Activated CD4-positive, CD25-positive, alpha-beta regulatory T cell treated with anti-CD3 and anti-CD28 coated beads, Interleukin-2, amount 50 U/mL, for 24 hours (primary cell): ENCODE results near the gene PREX1.

Source experiments
- ATAC-seq, 2 donors: fragments of 150-1000 bp; cut with Tn5 transposase; one replicate each; pipeline ENCODE4 v1.10.0; 2021; ENCODE audit warnings: mild to moderate bottlenecking in 1 of 2, moderate library complexity in 1 of 2

Gene PREX1

DNA sequence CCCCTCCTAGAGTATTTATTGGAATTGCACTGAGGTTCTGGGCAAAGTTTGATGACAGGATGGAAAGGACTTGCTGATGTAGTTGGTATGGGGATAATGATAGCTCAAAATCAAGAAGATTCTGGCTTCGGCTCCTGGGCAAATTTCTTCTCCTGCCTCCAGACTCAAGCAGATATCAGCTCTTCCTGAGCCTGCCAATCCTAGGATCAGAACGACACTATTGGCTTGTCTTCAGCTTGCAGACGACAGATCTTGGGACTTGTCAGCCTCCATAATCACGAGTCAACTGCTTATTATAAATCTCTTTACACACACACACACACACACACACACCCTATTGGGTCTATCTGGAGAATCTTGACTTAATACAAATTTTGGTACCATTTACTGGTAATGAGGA is 131.1 kb downstream of the PREX1 start:
- no peak for ATAC-seq

DNA sequence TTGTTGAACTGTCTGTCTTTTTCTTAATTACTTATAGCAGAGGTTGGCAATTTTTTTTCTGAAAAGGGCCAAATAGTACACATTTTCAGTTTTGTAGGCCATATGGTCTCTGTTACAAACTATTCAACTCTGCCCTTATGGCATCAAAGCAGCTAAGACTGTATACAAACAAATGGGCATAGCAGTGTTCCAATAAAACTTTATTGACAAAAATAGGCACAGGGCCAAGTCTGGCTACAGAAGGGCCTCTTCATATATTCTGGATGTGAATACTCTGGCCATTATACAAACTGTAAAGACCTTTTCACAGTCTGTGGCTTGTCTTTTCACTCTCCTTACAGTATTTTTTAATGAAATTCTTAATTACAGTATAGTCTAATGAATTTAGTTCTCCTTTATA is 132.1 kb downstream of the PREX1 start:
- no peak for ATAC-seq

DNA sequence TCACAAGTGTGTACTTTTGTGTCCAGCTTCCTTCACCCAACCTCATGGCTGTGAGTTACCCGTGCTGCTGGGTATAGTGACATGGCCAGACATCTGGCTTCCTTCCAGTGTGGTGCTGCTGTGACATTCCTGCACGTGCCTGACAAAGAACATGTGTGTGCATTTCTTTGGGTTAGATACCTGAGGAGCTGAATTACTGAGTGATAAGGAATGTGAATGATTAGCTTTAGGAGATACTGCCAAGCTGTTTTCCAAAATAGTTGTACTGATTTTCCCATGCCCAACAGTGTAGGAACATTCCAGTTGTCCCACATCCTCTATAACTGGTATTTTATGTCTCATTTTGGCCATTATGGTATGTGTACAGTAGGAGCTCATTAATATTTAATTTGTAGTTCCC is 132.5 kb downstream of the PREX1 start:
- ATAC-seq: no peak

DNA sequence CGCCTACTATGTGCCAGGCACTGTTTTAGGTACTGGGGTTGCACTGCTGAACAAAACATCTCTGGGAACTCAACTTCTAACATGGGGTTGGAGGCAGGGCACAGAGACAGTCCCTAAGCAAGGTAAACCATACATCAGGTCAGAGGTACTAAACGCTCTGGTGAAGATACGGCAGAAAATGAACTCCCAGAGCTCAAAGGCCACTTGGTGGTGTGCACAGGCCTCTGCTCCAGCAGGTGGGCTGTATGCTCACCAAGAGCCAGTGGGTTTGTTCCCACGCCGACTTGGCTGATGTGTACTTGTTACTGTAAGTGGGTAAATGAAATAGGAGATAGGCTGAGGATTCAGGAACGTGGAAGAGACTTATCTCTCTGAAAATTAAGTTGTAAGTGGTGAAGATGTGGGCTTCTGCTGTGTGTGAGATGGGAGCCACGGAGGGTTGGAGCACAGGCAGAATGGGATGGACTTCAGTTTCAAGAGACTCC is 133.4 kb downstream of the PREX1 start:
- no peak for ATAC-seq

DNA sequence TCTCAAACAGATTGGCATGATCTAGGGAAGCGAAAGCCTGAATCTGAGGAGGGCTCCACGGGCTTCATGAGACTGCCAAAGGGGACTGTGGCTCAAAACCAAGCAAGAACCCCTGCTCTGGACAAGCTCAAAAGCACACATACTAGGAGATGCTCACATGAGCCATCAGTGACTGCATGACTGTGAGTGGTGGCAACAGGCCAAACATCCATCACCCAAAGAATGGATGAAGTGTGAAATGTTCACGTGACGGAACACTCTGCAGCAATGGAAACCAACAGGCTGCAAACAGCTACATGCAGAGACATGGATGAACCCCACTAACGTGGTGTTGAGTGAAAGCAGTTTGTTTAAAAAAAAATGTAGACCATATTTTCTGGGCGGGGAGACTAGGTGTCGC is 136.3 kb downstream of the PREX1 start:
- no peak for ATAC-seq

DNA sequence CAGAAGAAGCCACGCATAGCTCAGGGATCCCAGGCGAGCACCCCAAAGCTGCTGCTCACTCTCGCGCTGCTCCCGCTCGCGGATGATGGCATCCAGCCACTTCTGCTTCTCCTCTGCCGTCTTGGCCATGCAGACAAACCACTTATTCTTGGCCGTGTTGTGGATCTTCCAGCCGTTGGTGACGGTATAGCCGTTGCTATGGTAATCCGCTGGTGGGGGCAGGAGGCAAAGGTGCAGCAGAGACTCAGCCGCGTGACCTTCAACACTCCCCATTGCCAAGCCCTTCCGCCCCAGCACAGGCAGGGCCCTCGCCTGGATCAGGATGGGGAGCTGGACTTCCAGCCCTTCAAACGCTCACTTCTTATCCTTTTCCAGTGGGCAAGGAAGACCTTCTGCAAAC is 136.9 kb downstream of the PREX1 start:
- ATAC-seq: no peak

DNA sequence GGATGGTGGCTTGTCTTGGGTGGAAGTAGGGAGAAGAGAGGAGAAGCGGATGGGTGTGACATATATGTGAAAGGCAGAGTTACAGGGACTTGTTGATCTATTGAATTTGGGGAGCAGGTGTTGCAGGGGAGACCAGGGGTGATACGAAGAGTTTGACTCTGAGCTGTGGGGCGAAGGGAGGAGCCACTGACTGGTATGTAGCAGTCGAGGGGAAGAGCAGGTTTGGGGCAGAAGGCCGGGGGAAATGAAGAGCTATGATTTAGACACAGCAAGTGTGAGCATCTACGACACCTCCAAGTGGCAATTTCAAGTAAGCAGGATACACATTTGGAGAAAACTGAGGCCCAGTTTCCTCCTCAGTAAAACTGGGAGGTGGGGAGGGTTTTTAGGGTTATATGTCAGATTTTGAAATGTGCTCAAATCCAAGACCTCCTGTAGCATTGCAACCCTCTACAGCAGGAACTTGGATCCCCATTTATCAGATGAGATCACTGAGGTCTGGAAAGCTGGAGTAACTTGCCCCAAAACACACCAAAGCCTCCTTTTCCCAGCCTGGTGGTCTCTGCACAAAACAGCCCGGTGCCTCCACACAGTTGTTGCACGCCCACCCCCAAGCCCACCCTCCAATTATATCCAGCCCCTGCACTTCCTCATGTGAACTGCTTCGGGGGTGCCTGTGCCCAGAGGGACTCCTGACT is 137.8 kb downstream of the PREX1 start:
- ATAC-seq: no peak

DNA sequence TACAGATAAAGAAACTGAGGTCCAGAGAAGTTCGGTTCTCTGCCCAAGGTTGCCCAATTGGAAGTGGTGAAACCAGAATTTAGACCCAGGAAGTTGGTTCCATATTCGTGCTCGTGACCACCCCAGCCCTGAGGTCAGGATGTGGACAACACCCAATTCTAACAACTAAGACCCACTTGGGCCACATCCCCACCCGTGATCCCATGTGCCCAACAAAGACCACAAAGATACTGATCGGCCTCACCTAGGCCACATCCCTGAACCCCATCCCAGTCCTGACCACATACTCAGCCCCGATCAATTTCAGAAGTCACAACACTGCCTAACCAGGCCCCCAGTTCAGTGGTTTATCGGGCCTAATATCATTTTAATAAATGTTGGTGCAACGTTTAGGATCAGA is 138.4 kb downstream of the PREX1 start:
- ATAC-seq: no peak

DNA sequence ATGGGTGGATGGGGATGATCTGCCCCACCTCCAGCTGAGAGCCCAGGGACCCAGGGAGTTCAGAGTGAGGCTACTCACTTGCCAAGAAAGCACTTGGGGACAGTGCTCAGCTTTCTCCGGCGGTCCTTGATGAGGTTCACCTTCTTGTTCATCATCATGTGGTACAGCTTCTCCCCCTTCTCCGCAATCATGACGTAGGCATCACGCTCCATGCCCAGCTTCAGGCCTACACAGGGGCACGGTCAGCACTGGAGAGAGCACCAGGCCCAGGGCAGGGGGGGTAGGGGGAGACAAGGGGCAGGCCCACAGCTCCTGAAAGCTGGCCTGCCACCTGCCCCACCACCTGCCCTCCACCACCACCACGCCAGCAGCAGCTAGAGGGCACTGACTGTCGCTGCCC is 139.2 kb downstream of the PREX1 start:
- ATAC-seq: no peak

DNA sequence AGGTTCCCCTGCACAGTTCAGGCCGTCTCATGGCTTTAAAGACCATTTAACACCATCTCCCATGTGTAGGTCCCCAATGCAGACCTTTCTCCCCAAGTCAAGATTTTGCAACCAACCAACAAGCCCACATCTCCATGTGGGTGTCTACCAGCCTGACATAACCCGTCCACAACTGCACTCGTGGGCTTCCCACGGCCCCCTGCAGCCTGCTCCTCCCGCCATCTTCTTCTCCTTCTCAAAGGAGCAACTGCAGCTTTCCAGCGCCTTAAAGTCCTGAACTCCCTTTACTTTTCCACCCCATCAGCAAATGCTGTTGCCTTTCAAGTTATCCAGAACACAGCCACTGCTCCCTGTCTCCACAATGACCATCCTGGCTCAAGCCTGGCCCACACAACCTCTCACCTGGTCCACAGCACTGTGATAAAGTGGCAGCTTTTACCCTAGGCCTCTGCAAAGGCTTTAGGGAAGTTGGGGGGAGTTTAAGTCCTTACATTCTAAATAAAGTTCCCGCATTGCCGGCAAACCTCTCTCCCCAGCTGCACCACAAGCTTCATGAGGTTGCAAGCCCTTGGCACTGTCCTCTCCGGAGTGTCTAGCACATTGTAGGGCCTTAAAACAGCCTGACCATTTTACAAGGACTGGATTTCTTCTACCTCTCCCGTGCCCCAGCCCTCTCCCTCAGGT is 140.5 kb downstream of the PREX1 start:
- no peak for ATAC-seq

DNA sequence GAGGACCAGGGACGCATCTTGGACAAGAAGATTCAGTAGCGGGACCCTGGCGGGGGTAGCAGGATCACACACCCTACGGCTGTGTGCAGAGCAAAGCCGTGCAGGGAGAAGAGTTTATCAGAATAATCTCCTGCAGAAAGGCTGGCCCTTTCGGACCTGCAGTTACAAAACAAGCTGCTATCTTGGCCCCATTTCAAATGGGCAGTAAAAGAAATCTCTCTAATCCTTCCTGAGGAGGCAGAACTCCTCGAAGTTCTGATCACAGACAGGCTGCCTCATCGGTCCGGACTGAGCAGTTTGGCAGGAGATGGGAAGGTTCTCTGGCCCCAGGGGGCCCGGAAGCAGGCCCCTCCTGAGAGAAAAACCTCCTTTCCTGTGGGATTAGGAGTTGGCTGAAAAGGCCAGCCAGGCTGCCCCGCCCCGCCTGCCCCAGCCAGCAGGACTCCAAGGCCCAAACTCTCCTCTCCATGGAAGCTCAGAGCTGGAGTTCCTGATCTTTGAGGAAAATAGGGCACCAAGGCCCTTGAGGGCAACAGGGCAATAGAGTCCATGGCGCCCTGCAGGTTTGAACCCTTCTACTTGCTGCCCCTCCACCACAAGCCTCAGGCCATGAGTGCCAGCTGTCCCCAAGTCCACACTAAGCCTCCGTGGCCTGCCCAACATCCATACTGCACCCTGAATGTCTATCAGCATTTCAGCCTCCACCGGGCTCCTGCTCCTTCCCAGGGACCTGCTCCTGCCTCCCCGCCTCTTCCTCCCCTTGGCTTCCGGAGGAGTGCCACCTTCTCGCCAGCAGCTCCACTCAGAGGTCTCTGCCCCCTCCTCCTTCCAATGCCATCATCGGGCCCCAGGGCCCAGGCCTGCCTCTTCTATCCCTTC is 141.3 kb downstream of the PREX1 start:
- ATAC-seq: no peak

DNA sequence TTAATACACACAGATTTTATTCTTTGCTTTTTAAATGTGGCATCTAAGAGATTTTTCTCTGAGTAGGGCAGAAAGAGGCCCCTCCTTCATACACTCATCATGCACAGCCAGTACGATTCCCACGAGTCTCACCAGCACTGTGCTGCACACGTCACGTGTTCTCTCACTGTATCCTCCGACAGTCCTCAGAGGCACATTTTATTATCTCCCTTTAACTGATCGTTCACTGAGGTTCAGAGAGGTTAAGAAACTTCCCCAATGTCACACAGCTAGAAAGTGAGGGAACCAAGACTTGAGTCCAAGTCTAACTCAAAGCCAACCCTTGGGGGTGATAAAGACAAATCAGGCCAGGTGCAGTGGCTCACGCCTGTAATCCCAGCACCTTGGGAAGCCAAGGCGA is 142.5 kb downstream of the PREX1 start:
- no peak for ATAC-seq

DNA sequence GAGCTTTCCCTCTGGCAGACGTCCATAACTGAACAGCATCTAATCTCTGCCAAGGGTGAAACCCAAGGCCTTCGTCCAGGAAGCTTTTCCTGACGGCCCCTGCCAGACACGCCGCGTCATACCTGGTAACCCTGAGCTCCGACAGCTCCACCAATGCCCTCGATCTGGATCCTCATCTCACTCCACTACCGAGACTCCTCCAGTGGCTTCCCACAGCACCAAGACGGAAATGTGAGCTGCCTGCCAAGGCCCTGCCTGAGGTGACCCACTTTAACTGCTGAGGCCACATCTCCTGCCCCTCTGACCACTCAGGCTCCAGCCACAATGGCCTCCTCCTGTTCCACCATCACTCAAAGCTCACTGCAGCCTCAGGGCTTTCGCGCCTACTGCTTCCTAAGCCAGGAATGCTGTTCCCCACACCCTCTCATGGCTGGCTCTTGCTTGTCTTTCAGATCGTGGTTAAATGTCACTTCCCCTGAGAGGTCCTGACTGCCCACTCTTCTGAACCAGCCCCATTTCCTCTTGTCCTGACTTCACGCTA is 143.2 kb downstream of the PREX1 start:
- no peak for ATAC-seq

DNA sequence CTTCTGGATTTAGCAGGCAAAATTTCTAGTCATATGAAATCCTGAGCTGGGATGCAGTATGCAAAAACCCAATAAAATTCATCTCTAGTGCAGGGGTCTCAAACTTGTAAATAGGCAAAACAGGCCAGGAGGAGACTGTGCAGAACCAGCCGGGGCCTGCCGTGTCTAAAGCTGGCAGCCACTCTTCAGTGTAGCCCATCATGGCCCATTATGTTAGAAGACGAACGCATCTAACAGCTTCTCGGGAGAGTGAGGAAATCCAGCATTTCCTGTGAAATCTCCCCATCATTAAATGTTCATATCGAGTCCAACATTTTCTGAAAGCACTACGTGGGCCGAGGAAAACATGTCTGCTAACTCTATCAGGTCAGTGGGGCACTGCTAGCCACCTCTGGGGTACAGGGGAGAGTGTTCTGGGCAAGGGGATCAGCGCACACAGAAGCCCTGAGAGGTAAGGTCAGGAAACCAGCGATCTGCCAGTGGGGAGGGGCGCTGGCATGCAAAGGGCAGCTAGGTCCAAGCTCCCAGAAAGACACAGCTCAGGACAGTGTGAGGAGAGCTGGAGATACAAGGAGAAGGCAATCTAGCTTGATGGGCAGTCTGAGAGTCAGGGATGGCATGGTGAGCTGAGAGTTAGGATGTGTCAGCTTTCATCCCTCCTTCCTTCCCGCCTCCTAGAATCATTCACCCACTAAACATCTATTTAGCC is 144.2 kb downstream of the PREX1 start:
- no peak for ATAC-seq

DNA sequence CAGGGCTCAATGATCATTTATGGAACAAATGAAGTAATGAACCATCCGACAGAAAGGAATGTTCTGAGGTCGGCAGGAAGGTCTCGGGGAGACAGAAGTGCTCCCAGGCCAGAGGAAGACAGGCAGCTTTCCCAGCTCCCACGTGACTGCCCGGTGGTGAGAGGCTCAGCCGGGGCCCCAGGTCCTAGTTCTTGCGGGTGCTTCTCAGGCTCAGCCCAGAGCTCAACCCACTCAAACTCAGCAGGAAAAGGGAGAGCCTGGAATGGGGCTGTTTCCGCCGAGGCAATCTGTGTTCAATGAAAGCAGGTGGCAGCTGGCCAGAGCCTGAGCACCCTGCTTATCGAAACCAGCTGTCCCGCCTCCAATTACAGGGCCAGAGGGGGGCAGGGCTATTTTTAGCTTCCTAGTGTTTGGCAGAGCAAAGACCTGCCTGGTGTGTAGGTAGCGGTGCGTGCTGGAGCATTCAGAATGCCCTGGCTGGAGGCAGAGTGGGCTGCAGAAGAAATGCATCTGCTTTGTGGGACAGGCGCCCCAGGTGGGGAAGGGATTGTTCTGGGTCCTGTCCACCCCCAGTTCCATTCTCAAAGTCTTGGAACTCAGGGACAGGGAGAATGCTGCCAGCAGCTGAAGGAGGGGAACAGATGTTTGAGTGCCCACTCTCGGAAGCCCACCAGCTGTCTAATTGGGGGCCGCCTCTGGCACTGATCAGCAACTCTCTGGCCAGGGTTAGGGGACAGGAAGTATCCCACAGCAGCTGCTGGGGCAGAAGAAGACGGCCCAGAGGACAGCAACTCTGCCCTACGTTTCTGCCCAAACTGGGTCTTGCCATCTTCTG is 145.1 kb downstream of the PREX1 start:
- ATAC-seq: no peak

DNA sequence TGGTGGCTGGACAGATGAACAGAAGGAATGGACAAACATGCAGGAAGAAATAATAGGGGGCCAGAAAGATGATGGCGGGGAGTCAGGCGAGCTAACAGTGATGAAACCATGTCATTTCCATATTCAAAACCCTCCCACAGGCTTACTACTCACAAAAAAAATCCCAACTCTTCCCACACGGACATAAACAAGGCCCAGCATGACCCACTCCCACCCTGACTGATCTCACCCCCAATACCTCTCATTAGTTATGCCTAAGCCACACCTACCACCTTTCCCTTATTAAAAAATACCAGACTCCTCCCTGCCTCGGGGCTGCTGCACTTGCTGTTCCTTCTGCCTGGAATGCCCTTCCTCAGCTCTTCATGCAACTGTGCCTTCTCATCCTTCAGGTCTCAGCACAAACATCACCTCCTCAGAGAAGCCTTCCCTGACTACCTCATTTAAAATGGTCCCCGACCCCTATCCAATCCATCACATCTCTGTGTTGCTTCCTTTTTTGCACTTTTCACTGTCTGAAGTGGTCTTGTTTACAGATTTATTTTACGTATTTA is 145.8 kb downstream of the PREX1 start:
- ATAC-seq: no peak

DNA sequence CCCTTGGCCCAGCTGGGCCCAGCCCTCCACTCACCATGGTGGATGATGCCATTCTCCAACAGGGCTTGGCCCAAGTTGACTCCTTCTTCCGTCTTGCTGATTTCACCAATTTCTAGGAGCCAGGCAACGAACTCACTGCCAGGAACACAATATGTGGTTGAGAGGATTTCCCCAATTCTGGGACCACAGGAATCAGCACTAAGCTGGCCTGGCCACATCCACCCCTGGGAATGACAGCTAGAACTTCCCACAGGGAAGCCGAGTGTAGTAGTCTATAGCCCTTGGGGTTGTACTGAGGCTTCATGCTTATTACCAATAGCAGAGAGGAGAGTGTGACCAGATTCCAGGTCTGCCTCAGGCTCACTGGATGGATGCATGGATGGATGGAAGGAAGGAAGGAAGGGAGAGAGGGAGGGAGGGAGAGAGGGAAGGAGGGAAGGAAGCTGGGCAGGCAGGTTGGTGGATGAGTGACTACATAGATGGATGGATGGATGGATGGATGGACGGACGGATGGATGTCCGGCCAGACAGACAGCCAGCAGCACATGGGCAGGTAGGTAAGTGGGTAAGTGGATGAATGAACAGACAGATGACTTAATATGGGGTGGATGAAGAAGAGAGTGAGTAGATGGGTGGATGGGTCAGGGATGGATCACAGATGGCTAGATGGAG is 146.5 kb downstream of the PREX1 start:
- ATAC-seq: no peak

DNA sequence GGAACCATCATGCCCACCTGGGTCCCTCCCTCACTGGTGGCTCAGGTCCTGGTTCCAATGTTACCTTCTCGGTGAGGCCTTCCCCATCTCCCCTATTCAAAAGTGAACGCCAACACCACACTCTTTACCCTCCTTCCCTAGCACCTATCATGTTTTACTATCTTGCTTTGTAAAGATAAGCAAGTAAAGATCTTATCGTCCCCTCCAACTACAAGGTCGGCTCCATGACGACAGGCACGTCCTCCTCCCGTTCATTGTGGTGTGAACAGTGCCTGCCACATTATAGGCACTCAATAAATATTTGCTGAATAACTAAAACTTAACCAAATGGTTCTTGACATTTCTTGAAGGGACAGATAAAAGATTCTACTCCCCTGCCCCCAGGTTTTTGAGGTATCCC is 147.1 kb downstream of the PREX1 start:
- no peak for ATAC-seq

DNA sequence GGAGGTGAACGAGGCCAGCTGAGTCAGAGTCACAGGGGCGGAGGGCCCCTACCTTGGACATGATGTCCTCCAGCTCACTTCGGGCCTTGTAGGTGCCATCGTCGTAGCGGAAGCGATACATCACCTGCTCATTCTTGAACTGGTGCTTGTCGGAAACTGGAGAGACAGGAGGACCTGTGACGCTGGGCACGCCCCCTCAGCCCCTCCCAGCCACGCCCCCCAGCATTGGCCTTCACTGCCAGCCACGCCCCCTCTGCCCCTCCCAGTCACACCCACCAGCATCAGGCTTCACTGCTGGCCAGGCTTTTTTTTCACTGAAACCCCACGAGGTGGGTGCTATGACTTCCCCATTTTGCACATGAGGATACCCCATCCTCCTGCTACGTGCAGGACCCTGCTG is 148.2 kb downstream of the PREX1 start:
- ATAC-seq: no peak

DNA sequence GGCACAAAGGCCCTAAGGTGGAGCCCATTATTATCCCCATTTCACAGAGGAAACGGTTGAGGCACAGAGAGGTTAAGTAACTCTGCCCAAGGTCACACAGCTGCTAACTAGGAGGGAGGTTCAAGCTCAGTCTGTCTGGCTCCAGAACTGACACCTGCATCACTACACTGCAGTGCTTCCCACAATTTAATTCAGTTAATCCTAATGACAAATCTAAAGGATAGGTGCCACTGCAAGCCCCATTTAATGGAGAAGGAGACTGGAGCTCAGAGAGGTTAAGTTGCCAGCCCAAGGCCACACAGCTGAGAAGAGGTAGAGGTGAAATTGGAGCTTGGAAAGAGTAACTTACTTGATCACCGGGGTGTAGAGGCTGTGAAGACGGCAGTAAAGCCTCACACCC is 148.8 kb downstream of the PREX1 start:
- no peak for ATAC-seq

DNA sequence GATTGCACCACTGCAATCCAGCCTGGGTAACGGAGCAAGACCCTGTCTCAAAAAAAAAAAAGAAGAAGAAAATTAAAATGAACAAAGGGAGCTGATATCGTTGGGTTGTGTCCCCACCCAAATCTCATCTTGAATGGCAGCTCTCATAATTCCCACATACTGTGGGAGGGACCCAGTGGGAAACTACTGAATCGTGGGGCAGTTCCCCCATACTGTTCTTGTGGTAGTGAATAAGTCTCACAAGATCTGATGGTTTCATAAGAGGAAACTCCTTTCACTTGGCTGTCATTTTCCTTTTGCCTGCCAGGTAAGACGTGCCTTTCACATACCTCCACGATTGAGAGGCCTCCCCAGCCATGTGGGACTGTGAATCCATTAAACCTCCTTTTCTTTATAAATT is 149.4 kb downstream of the PREX1 start:
- no peak for ATAC-seq
